Measurements from ENCODE around the gene CEACAM1. TPM values are rescaled to one million over a fixed set of nuclear protein-coding genes. Genes with fewer than 3 reads are reported as not detected.

CEACAM1 gene
- 2.4 TPM for total RNA-seq (2021; ENCODE audit: unreplicated experiment)
- 0.64 TPM for polyA plus RNA-seq (2012; ENCODE audit: insufficient read length)
- Bru-seq, nascent RNA = percentile 26 among the genes with signal in this experiment
- BruChase-seq, experiment 1, labeled RNA remaining after a 2-hour chase = percentile 33 among the genes with signal in this experiment
- BruChase-seq, experiment 2, labeled RNA remaining after a 6-hour chase = percentile 34 among the genes with signal in this experiment
- long read RNA-seq, partial matches to known transcripts = 3 of 5 reads
- long read RNA-seq, other reads (novel, unspliced or antisense) = 1 of 5 reads

GRCh38 chr19:42528354-42529247, at the start of gene CEACAM1:
Gene CEACAM1, minus strand, starts transcription at chr19:42528481. Its CDS starts 107 bp downstream, at chr19:42528374.
- BruUV-seq (replicated peaks) = no TSS peak
- Histone ChIP-seq H3K4me3 (ENCODE audit: low read depth in 2 of 2, low read length in 2 of 2) (0 out of 4 replicates have a peak within 1 kb of the TSS, but pooled peaks of 1 of the 2 experiments have one; percentile 7), H3K9me3 (ENCODE audit: control insufficient read depth, insufficient read depth, low read depth, low read length) (no peaks in the 10 kb centered on the region), H3K27ac (ENCODE audit: low read length) (no peak within 1 kb of the TSS), H3K36me3 (ENCODE audit: control insufficient read depth, insufficient read depth, low read length) (no peaks in the 10 kb centered on the region), H3K27me3 (ENCODE audit: control insufficient read depth, insufficient read depth, low read length) (no peaks in the 10 kb centered on the region), H3K4me1 (ENCODE audit: control insufficient read depth, insufficient read depth, low read length) (no peaks in the 10 kb centered on the region)
- in situ Hi-C loops (cut with HindIII; ENCODE audit: low pct_unique_long_range_greater_than_20kb, low sequenced_read_pairs) = no loop called here
- ChIA-PET CTCF (interaction anchor here (1.3 kb wide), 1 partner anchor 79 kb away, joined by 3 read pairs; no protein-coding TSS in a partner anchor), POLR2A (no interaction called here)
- no peak for DNase-seq (ENCODE audit: low read depth, low spot score)
- ATAC-seq = peak; percentile 41; the same call in 1 of the 2 replicates
- TF ChIP-seq SIN3A (IDR thresholded peaks at IDR 0.05; ENCODE audit: borderline replicate concordance, insufficient read depth, low read depth, low read length) (no peak), REST (IDR thresholded peaks at IDR 0.05; ENCODE audit: insufficient read depth in 1 of 2, low read depth in 2 of 2, low read length in 1 of 2) (no peak), TCF7L2 (IDR thresholded peaks at IDR 0.05; ENCODE audit: low read depth, low read length) (no peak), POLR2AphosphoS5 (IDR thresholded peaks at IDR 0.05; ENCODE audit: low read depth, low read length) (no peak), CTCF (IDR thresholded peaks at IDR 0.05) (no peak)
- intact Hi-C loops (cut with micrococcal nuclease; ENCODE audit: unreplicated experiment) = loop anchor here (2.0 kb wide), 1 partner anchor 78 kb away; no protein-coding TSS in a partner anchor

GRCh38 chr19:42577016-42577415, 48.7 kb upstream of the CEACAM1 start:
- DNase-seq (ENCODE audit: low read depth, low spot score) (no peak), ATAC-seq (no peak)
- in situ Hi-C loops (cut with HindIII; ENCODE audit: low pct_unique_long_range_greater_than_20kb, low sequenced_read_pairs) = no loop called here
- Histone ChIP-seq H3K4me1 (ENCODE audit: control insufficient read depth, insufficient read depth, low read length) (no peaks in the 10 kb centered on the region), H3K4me3 (ENCODE audit: low read depth in 2 of 2, low read length in 2 of 2) (no peak overlapping the region), H3K27ac (ENCODE audit: low read length) (no peak overlapping the region), H3K36me3 (ENCODE audit: control insufficient read depth, insufficient read depth, low read length) (no peaks in the 10 kb centered on the region), H3K27me3 (ENCODE audit: control insufficient read depth, insufficient read depth, low read length) (peaks cover 3% of the 10 kb centered on the region; the same call in 1 of the 2 replicates), H3K9me3 (ENCODE audit: control insufficient read depth, insufficient read depth, low read depth, low read length) (no peaks in the 10 kb centered on the region)
- TF ChIP-seq CTCF (IDR thresholded peaks at IDR 0.05) (no peak), SIN3A (IDR thresholded peaks at IDR 0.05; ENCODE audit: borderline replicate concordance, insufficient read depth, low read depth, low read length) (no peak), REST (IDR thresholded peaks at IDR 0.05; ENCODE audit: insufficient read depth in 1 of 2, low read depth in 2 of 2, low read length in 1 of 2) (no peak), TCF7L2 (IDR thresholded peaks at IDR 0.05; ENCODE audit: low read depth, low read length) (no peak), POLR2AphosphoS5 (IDR thresholded peaks at IDR 0.05; ENCODE audit: low read depth, low read length) (no peak)
- intact Hi-C loops (cut with micrococcal nuclease; ENCODE audit: unreplicated experiment) = no loop called here
- ChIA-PET POLR2A (no interaction called here), CTCF (no interaction called here)
- BruUV-seq (replicated peaks) = no TSS peak
